HepG2 (cell line): ENCODE data around the gene CARMIL1. TPM values are rescaled to one million over a fixed set of nuclear protein-coding genes. Genes with fewer than 3 reads are reported as not detected.

ENCODE experiments used
- ARNT ChIP-seq: fragments of 450-650 bp; IDR thresholded peaks from 2 replicates; pipeline ENCODE4 v1.6.1; 2017
- BCL6 ChIP-seq: IDR thresholded peaks from 2 replicates; pipeline ENCODE4 v1.6.1; 2016; ENCODE audit warnings: missing genetic modification reagents, missing compliant biosample characterization
- FOXA3 ChIP-seq: IDR thresholded peaks from 2 replicates; pipeline ENCODE4 v1.6.1; 2016; ENCODE audit warnings: missing genetic modification reagents, missing compliant biosample characterization
- HOXA3 ChIP-seq: sonication (generic); formaldehyde crosslinking; IDR thresholded peaks from 2 replicates; pipeline ENCODE4 v1.5.0; 2020; ENCODE audit warnings: missing genetic modification reagents
- HOXA5 ChIP-seq: sonication (generic); formaldehyde crosslinking; IDR thresholded peaks from 2 replicates; pipeline ENCODE4 v1.4.0; 2020; ENCODE audit warnings: missing genetic modification reagents
- PHB2 ChIP-seq: fragments of 450-650 bp; IDR thresholded peaks from 2 replicates; pipeline ENCODE4 v1.6.1; 2018; ENCODE audit not compliant: partially characterized antibody
- SOX6 ChIP-seq, 2 experiments: fragments of 450-650 bp in 1 of 2; sonication (generic) in 1 of 2; formaldehyde crosslinking in 1 of 2; IDR thresholded peaks; 2 replicates each; pipeline versions ENCODE4 v1.4.0 to v1.6.1; 2017 to 2020; ENCODE audit warnings: antibody characterized with exemption in 1 of 2, mild to moderate bottlenecking in 1 of 2, missing genetic modification reagents in 1 of 2
- SP5 ChIP-seq: IDR thresholded peaks from 2 replicates; pipeline ENCODE4 v1.6.1; 2016; ENCODE audit warnings: low read depth, borderline replicate concordance
- TCF7 ChIP-seq: sonication (generic); IDR thresholded peaks from 2 replicates; pipeline ENCODE4 v1.6.1; 2016; ENCODE audit warnings: antibody characterized with exemption, low read depth
- TSC22D2 ChIP-seq: sonication (generic); formaldehyde crosslinking; IDR thresholded peaks from 2 replicates; pipeline ENCODE4 v1.5.1; 2020; ENCODE audit warnings: missing genetic modification reagents, mild to moderate bottlenecking, borderline replicate concordance
- ZMYM3 ChIP-seq: sonication (generic); formaldehyde crosslinking; IDR thresholded peaks from 2 replicates; pipeline ENCODE4 v1.5.1; 2020; ENCODE audit warnings: mild to moderate bottlenecking, missing genetic modification reagents
- ZNF234 ChIP-seq: sonication (generic); formaldehyde crosslinking; conservative IDR thresholded peaks from 2 replicates; pipeline ENCODE4 v1.5.1; 2020; ENCODE audit warnings: mild to moderate bottlenecking, missing genetic modification reagents
- ZNF331 ChIP-seq: sonication (generic); formaldehyde crosslinking; IDR thresholded peaks from 2 replicates; pipeline ENCODE4 v1.4.0; 2020; ENCODE audit warnings: missing genetic modification reagents
- ZNF350 ChIP-seq: sonication (generic); formaldehyde crosslinking; IDR thresholded peaks from 2 replicates; pipeline ENCODE4 v1.4.0; 2020; ENCODE audit warnings: mild to moderate bottlenecking, low read depth, missing genetic modification reagents, borderline replicate concordance
- ZNF546 ChIP-seq: sonication (generic); formaldehyde crosslinking; conservative IDR thresholded peaks from 2 replicates; pipeline ENCODE4 v1.8.1; 2023; ENCODE audit warnings: mild to moderate bottlenecking, missing genetic modification reagents
- ZNF660 ChIP-seq: sonication (generic); formaldehyde crosslinking; IDR thresholded peaks from 2 replicates; pipeline ENCODE4 v1.5.1; 2020; ENCODE audit warnings: mild to moderate bottlenecking, low read depth, missing genetic modification reagents, borderline replicate concordance
- ZNF674 ChIP-seq: sonication (generic); formaldehyde crosslinking; IDR thresholded peaks from 2 replicates; pipeline ENCODE4 v1.5.0; 2020; ENCODE audit warnings: low read depth, mild to moderate bottlenecking, missing genetic modification reagents
- ZNF747 ChIP-seq: sonication (generic); formaldehyde crosslinking; IDR thresholded peaks from 2 replicates; pipeline ENCODE4 v1.8.1; 2023; ENCODE audit warnings: missing genetic modification reagents, mild to moderate bottlenecking, borderline replicate concordance
- ZNF775 ChIP-seq: sonication (generic); formaldehyde crosslinking; IDR thresholded peaks from 2 replicates; pipeline ENCODE4 v1.4.0; 2020; ENCODE audit warnings: missing genetic modification reagents, mild to moderate bottlenecking, moderate library complexity, borderline replicate concordance
- ZNF792 ChIP-seq: IDR thresholded peaks from 2 replicates; pipeline ENCODE4 v1.6.1; 2016
- polyA plus RNA-seq, 8 experiments: library from polyadenylated mRNA; depleted of rRNA in 3 of 8; stranded (reverse) in 7 of 8; unstranded in 1 of 8; fragments of >200 nt; fragmentation: Illumina TruSeq in 4 of 8; extraction: Trizol in 4 of 8; gene quantifications; 2 replicates each; pipeline versions ENCODE4 v1.2.1 to v1.2.3, GENCODE V29; 2011 to 2016; ENCODE audit warnings: low read depth in 4 of 8, missing spikeins in 1 of 8, mixed read lengths in 1 of 8; ENCODE audit not compliant: insufficient read depth in 1 of 8
- total RNA-seq, 5 experiments: library from RNA; depleted of rRNA; stranded (reverse); fragments of >200 nt; fragmentation: Illumina TruSeq; extraction: Trizol; gene quantifications; 2 replicates each; pipeline ENCODE4 v1.2.3, GENCODE V29; 2016; ENCODE audit warnings: low read depth in 1 of 5
- TF ChIP-seq, protein P1 (sequence below): sonication (generic); formaldehyde crosslinking; IDR thresholded peaks from 2 replicates; pipeline ENCODE4 v1.5.0; 2020; ENCODE audit warnings: mild to moderate bottlenecking, missing genetic modification reagents
- TF ChIP-seq, protein P2 (sequence below): sonication (generic); formaldehyde crosslinking; IDR thresholded peaks from 2 replicates; pipeline ENCODE4 v1.5.1; 2020; ENCODE audit warnings: mild to moderate bottlenecking, moderate library complexity, missing genetic modification reagents
- TF ChIP-seq, protein P3 (sequence below): sonication (generic); formaldehyde crosslinking; conservative IDR thresholded peaks from 2 replicates; pipeline ENCODE4 v1.8.0; 2022; ENCODE audit warnings: mild to moderate bottlenecking, moderate library complexity, missing genetic modification reagents
- TF ChIP-seq, protein P4 (sequence below): sonication (generic); formaldehyde crosslinking; IDR thresholded peaks from 2 replicates; pipeline ENCODE4 v1.8.0; 2022; ENCODE audit warnings: mild to moderate bottlenecking, missing genetic modification reagents, borderline replicate concordance

CARMIL1 gene
- total and polyA plus RNA-seq, 2 of the 13 experiments (the other 11 are each of a cell fraction or from before 2014, with no cell fraction given): 1.8 to 2.6 TPM

DNA sequence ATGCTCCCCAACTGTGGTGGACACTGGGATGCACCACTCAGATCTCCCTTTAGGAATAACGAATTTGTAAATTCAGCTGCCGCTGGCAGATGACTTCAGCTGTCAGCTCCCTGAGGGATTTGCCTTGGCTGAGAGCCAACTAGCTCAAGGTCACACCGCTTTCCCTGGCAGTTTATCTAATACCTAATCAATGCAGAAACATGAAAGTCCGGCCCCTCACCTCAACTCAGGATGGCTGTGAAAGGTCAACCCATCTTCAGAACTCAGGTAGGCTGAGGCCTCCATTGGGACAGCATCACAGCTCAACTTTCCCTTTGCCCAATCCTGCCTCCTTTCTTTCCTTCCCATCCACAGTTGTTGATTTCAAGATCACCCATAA lies 350.0 kb downstream of the CARMIL1 start (continued):
- TF ChIP-seq ZMYM3 (CRISPR knock-in tag) (peak; percentile 33; the same call in 1 of the 2 replicates), ZNF331 (peak; percentile 34; the same call in 1 of the 2 replicates), FOXA3 (CRISPR knock-in tag) (peak; percentile 73), ZNF234 (CRISPR knock-in tag) (no peak), TSC22D2 (CRISPR knock-in tag) (no peak), ZNF350 (CRISPR knock-in tag) (peak; percentile 50; the same call in 1 of the 2 replicates), PHB2 (no peak), SP5 (CRISPR knock-in tag) (no peak), TCF7 (peak; percentile 60), ZNF775 (CRISPR knock-in tag) (no peak), ZNF792 (CRISPR knock-in tag) (no peak), SOX6 (IDR thresholded peaks at IDR 0.05) (no peak), SOX6 (CRISPR knock-in tag; IDR thresholded peaks at IDR 0.05) (peak; percentile 89), ZNF747 (CRISPR knock-in tag) (0 out of 2 replicates have a peak, but pooled peaks have one; percentile 49), ZNF546 (CRISPR knock-in tag) (0 out of 2 replicates have a peak, but pooled peaks have one; percentile 61), HOXA3 (CRISPR knock-in tag) (peak; percentile 38; the same call in 1 of the 2 replicates), ZNF660 (CRISPR knock-in tag) (no peak), BCL6 (CRISPR knock-in tag) (peak; percentile 85), ARNT (no peak), HOXA5 (CRISPR knock-in tag) (peak; percentile 54; the same call in 1 of the 2 replicates), ZNF674 (CRISPR knock-in tag) (0 out of 2 replicates have a peak, but pooled peaks have one; percentile 63)
- TF ChIP-seq, protein P1, sequence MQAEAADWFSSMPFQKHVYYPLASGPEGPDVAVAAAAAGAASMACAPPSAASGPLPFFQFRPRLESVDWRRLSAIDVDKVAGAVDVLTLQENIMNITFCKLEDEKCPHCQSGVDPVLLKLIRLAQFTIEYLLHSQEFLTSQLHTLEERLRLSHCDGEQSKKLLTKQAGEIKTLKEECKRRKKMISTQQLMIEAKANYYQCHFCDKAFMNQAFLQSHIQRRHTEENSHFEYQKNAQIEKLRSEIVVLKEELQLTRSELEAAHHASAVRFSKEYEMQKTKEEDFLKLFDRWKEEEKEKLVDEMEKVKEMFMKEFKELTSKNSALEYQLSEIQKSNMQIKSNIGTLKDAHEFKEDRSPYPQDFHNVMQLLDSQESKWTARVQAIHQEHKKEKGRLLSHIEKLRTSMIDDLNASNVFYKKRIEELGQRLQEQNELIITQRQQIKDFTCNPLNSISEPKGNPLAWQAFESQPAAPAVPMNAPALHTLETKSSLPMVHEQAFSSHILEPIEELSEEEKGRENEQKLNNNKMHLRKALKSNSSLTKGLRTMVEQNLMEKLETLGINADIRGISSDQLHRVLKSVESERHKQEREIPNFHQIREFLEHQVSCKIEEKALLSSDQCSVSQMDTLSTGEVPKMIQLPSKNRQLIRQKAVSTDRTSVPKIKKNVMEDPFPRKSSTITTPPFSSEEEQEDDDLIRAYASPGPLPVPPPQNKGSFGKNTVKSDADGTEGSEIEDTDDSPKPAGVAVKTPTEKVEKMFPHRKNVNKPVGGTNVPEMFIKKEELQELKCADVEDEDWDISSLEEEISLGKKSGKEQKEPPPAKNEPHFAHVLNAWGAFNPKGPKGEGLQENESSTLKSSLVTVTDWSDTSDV (CRISPR knock-in tag): no peak
- TF ChIP-seq, protein P2, sequence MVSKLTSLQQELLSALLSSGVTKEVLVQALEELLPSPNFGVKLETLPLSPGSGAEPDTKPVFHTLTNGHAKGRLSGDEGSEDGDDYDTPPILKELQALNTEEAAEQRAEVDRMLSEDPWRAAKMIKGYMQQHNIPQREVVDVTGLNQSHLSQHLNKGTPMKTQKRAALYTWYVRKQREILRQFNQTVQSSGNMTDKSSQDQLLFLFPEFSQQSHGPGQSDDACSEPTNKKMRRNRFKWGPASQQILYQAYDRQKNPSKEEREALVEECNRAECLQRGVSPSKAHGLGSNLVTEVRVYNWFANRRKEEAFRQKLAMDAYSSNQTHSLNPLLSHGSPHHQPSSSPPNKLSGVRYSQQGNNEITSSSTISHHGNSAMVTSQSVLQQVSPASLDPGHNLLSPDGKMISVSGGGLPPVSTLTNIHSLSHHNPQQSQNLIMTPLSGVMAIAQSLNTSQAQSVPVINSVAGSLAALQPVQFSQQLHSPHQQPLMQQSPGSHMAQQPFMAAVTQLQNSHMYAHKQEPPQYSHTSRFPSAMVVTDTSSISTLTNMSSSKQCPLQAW (CRISPR knock-in tag): peak; percentile 35; the same call in 1 of the 2 replicates
- TF ChIP-seq, protein P3, sequence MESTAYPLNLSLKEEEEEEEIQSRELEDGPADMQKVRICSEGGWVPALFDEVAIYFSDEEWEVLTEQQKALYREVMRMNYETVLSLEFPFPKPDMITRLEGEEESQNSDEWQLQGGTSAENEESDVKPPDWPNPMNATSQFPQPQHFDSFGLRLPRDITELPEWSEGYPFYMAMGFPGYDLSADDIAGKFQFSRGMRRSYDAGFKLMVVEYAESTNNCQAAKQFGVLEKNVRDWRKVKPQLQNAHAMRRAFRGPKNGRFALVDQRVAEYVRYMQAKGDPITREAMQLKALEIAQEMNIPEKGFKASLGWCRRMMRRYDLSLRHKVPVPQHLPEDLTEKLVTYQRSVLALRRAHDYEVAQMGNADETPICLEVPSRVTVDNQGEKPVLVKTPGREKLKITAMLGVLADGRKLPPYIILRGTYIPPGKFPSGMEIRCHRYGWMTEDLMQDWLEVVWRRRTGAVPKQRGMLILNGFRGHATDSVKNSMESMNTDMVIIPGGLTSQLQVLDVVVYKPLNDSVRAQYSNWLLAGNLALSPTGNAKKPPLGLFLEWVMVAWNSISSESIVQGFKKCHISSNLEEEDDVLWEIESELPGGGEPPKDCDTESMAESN (CRISPR knock-in tag): 0 out of 2 replicates have a peak, but pooled peaks have one; percentile 30
- TF ChIP-seq, protein P4, sequence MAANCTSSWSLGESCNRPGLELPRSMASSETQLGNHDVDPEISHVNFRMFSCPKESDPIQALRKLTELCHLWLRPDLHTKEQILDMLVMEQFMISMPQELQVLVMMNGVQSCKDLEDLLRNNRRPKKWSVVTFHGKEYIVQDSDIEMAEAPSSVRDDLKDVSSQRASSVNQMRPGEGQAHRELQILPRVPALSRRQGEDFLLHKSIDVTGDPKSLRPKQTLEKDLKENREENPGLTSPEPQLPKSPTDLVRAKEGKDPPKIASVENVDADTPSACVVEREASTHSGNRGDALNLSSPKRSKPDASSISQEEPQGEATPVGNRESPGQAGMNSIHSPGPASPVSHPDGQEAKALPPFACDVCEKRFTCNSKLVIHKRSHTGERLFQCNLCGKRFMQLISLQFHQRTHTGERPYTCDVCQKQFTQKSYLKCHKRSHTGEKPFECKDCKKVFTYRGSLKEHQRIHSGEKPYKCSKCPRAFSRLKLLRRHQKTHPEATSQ (CRISPR knock-in tag): no peak
